ENCODE measurements around the gene KAZALD1. TPM values are rescaled to one million over a fixed set of nuclear protein-coding genes. Genes with fewer than 3 reads are reported as not detected.

Gene KAZALD1
- polyA plus RNA-seq, 2 of the 4 experiments (the other 2 are of a cell fraction): 4.3 to 4.5 TPM

- Histone ChIP-seq H3K4me2 (no peak overlapping the region), H3K27ac (no peak overlapping the region), H3K4me3 (no peak overlapping the region), H3K9me3 (no peaks in the 10 kb centered on the region), H3K4me1 (peaks cover 27% of the 10 kb centered on the region)
- 74% methylated on average over 7 of the region's 7 CpGs for WGBS (ENCODE audit: missing lambda C conversion rate)
- no peak for TF ChIP-seq MAX (IDR thresholded peaks at IDR 0.05)
- DNase-seq (ENCODE audit: low read depth in 1 of 2, low spot score in 1 of 2) (no peak), ATAC-seq (no peak), FAIRE-seq (no peak)
- POLR2A ChIA-PET: interaction anchor here (1.1 kb wide), 1 partner anchor 15 kb away, joined by 4 read pairs; no protein-coding TSS in a partner anchor
- CTCF ChIA-PET: interaction anchor here (1.7 to 59.3 kb wide), 6 partner anchors 12 to 48 kb away, joined by 5 to 2364 read pairs (median 109); partner anchors contain the start of genes KAZALD1 and LZTS2
Observed at GRCh38 chr10:101028446-101029337, 33.1 kb upstream of the KAZALD1 start.

GRCh38 chr10:101029520-101030295 is 32.1 kb upstream of the KAZALD1 start:
- Histone ChIP-seq H3K4me2 (no peak overlapping the region), H3K4me3 (no peak overlapping the region), H3K27ac (no peak overlapping the region), H3K9me3 (no peaks in the 10 kb centered on the region), H3K4me1 (peaks cover 27% of the 10 kb centered on the region)
- 84% methylated on average over 25 of the region's 27 CpGs for WGBS (ENCODE audit: missing lambda C conversion rate)
- DNase-seq (ENCODE audit: low read depth in 1 of 2, low spot score in 1 of 2) (peak in 1 of 2 experiments; percentile 34), ATAC-seq (peak in 1 of 2 experiments; percentile 28; a peak in 3 of 6 replicates), FAIRE-seq (no peak)
- CTCF ChIA-PET: interaction anchor here (1.2 to 59.3 kb wide), 7 partner anchors 11 to 113 kb away, joined by 3 to 2364 read pairs (median 73); partner anchors contain the start of genes KAZALD1 and LZTS2
- POLR2A ChIA-PET: no interaction called here
- TF ChIP-seq PBX3 (IDR thresholded peaks at IDR 0.05): no peak
- no peak for TF ChIP-seq EP300 (IDR thresholded peaks at IDR 0.05)

- H3K4me2 ChIP-seq: peak overlapping the region; percentile 96
- TF ChIP-seq HOXB5 (CRISPR knock-in tag; IDR thresholded peaks at IDR 0.05) (no peak), POLR2A (IDR thresholded peaks at IDR 0.05; ENCODE audit: low read length) (no peak), E2F6 (IDR thresholded peaks at IDR 0.05; ENCODE audit: borderline replicate concordance, low read depth) (no peak; the same call in 1 of the 2 replicates), ELK1 (IDR thresholded peaks at IDR 0.05; ENCODE audit: low read depth, low read length) (no peak), TP53 (CRISPR knock-in tag; IDR thresholded peaks at IDR 0.05) (no peak), RARB (CRISPR knock-in tag; IDR thresholded peaks at IDR 0.05) (no peak), REST (IDR thresholded peaks at IDR 0.05) (no peak), CHD4 (IDR thresholded peaks at IDR 0.05; ENCODE audit: borderline replicate concordance) (no peak)
- FAIRE-seq (no peak), DNase-seq (ENCODE audit: low read depth in 1 of 2, low spot score in 1 of 2) (no peak), ATAC-seq (peak in 1 of 2 experiments; percentile 1; a peak in 3 of 6 replicates)
- CTCF ChIA-PET: interaction anchor here (1.2 to 59.3 kb wide), 8 partner anchors 10 to 112 kb away, joined by 3 to 2364 read pairs (median 48); partner anchors contain the start of genes KAZALD1, LZTS2 and SEMA4G
- peak overlapping the region; percentile 21 to 92; a peak in 4 of 6 replicates for H3K27ac ChIP-seq
- WGBS (ENCODE audit: missing lambda C conversion rate): 33% methylated on average over 12 of the region's 25 CpGs
- no peaks in the 10 kb centered on the region for H3K9me3 ChIP-seq
- peaks cover 27% of the 10 kb centered on the region for H3K4me1 ChIP-seq
- peak overlapping the region; percentile 77 for H3K4me3 ChIP-seq
- POLR2A ChIA-PET: interaction anchor here (1.0 to 2.3 kb wide), 6 partner anchors 10 to 36 kb away, joined by 3 to 9 read pairs (median 4); partner anchors contain the start of gene KAZALD1
Observed at GRCh38 chr10:101030496-101031127, 31.2 kb upstream of the KAZALD1 start.
